Tibial nerve (tissue), 4 donors: ENCODE measurements around the gene ELOB. TPM values are rescaled to one million over a fixed set of nuclear protein-coding genes. Genes with fewer than 3 reads are reported as not detected.

Experiments
- DNase-seq, 2 donors: peaks; one replicate each; pipeline ENCODE4 v3.0.0-alpha.2; 2019; ENCODE audit warnings: low spot score in 2 of 2
- H3K27ac ChIP-seq, 4 donors: fragments of 200-600 bp; sonication (generic) in 3 of 4; one replicate each; pipeline ENCODE4 v1.5.1; 2017 to 2019; ENCODE audit warnings: mild to moderate bottlenecking in 1 of 4
- H3K27me3 ChIP-seq, 2 donors: fragments of 200-600 bp; sonication (generic) in 1 of 2; one replicate each; pipeline versions ENCODE4 v1.5.1 to v1.6.0; 2017 to 2019
- H3K36me3 ChIP-seq, 3 donors: fragments of 200-600 bp; sonication (generic); one replicate each; pipeline ENCODE4 v1.5.1; 2018 to 2019
- H3K4me1 ChIP-seq, 4 donors: fragments of 200-600 bp; sonication (generic) in 3 of 4; one replicate each; pipeline ENCODE4 v1.5.1; 2017 to 2019
- H3K4me3 ChIP-seq, 4 donors: fragments of 200-600 bp; sonication (generic) in 3 of 4; one replicate each; pipeline ENCODE4 v1.5.1; 2017 to 2019; ENCODE audit warnings: mild to moderate bottlenecking in 1 of 4, moderate library complexity in 1 of 4
- H3K9me3 ChIP-seq, 4 donors: fragments of 200-600 bp; sonication (generic) in 3 of 4; one replicate each; pipeline ENCODE4 v1.5.1; 2017 to 2019
- CTCF ChIP-seq, 5 experiments: fragments of 200-600 bp in 3 of 5; fragments of 450-650 bp in 2 of 5; sonication (generic) in 3 of 5; IDR thresholded peaks; one replicate each; pipeline ENCODE4 v1.5.1; 2016 to 2019; ENCODE audit warnings: antibody characterized with exemption in 5 of 5, mild to moderate bottlenecking in 3 of 5, moderate library complexity in 2 of 5
- EP300 ChIP-seq, 2 donors: sonication (generic); formaldehyde crosslinking; IDR thresholded peaks; one replicate each; pipeline ENCODE4 v1.6.1; 2017; ENCODE audit warnings: antibody characterized with exemption in 2 of 2, mild to moderate bottlenecking in 1 of 2
- POLR2A ChIP-seq, 2 donors: fragments of 450-650 bp; IDR thresholded peaks; one replicate each; pipeline ENCODE4 v1.6.1; 2017; ENCODE audit warnings: antibody characterized with exemption in 2 of 2, mild to moderate bottlenecking in 2 of 2, moderate library complexity in 2 of 2
- WGBS, 2 donors: methylation state at CpG; one replicate each; pipeline ENCODE4 v1.1.5; 2018; 5-methylcytosine and 5-hydroxymethylcytosine counted together
- total RNA-seq, 4 donors: library from RNA; depleted of rRNA; stranded (reverse); fragments of >200 nt; gene quantifications; one replicate each; pipeline ENCODE4 v1.1.0, GENCODE V29; 2016

The ELOB gene
- total RNA-seq, 4 donors from 2014 or later, result 293 to 759 (median 513) TPM

GRCh38 chr16:2790631-2791030 is 13.6 kb upstream of the ELOB start:
- no peak for TF ChIP-seq CTCF (IDR thresholded peaks at IDR 0.05)
- TF ChIP-seq POLR2A (IDR thresholded peaks at IDR 0.05), result no peak
- TF ChIP-seq EP300 (IDR thresholded peaks at IDR 0.05), result no peak

GRCh38 chr16:2787961-2788360 is 10.9 kb upstream of the ELOB start:
- H3K27me3 ChIP-seq, result peaks cover 0 to 78% of the 10 kb centered on the region in 2 donors
- H3K4me1 ChIP-seq, result peaks cover 0 to 14% (median 8%) of the 10 kb centered on the region in 4 donors
- WGBS, 2 donors, result 15 to 24% methylated on average over 7 of the region's 7 CpGs
- H3K27ac ChIP-seq, result no peak overlapping the region
- DNase-seq, result no peak
- H3K36me3 ChIP-seq, result no peaks in the 10 kb centered on the region
- TF ChIP-seq CTCF (IDR thresholded peaks at IDR 0.05) (no peak), EP300 (IDR thresholded peaks at IDR 0.05) (no peak), POLR2A (IDR thresholded peaks at IDR 0.05) (no peak)
- H3K4me3 ChIP-seq, result no peak overlapping the region
- no peaks in the 10 kb centered on the region for H3K9me3 ChIP-seq

More at GRCh38 chr16:2790631-2791030, 13.6 kb upstream of the ELOB start:
- Histone ChIP-seq H3K27me3 (peaks cover 0 to 77% of the 10 kb centered on the region in 2 donors), H3K4me3 (no peak overlapping the region), H3K27ac (no peak overlapping the region), H3K36me3 (no peaks in the 10 kb centered on the region), H3K4me1 (peaks cover 0 to 5% (median 3%) of the 10 kb centered on the region in 4 donors), H3K9me3 (no peaks in the 10 kb centered on the region)
- no peak for DNase-seq
- WGBS, 2 donors, result 68 to 74% methylated on average over 5 of the region's 5 CpGs

- Histone ChIP-seq H3K9me3 (no peaks in the 10 kb centered on the region), H3K4me1 (peaks cover 0 to 14% (median 8%) of the 10 kb centered on the region in 4 donors), H3K36me3 (no peaks in the 10 kb centered on the region), H3K27me3 (peaks cover 0 to 72% of the 10 kb centered on the region in 2 donors), H3K4me3 (no peak within 1 kb of the TSS), H3K27ac (no peak within 1 kb of the TSS)
- TF ChIP-seq EP300 (IDR thresholded peaks at IDR 0.05), result no peak
- no peak for TF ChIP-seq POLR2A (IDR thresholded peaks at IDR 0.05)
- TF ChIP-seq CTCF (IDR thresholded peaks at IDR 0.05), result no peak
- WGBS, 2 donors, result 13 to 14% methylated on average over 10 of the region's 10 CpGs
- no peak for DNase-seq
These were observed 10.3 kb upstream of the ELOB start, which contains the start of gene PRSS33 for GRCh38 chr16:2787406-2787805. Gene PRSS33 (minus strand): TSS chr16:2787560. CDS start chr16:2786547, 1,013 bp downstream.

- Histone ChIP-seq H3K36me3 (no peaks in the 10 kb centered on the region), H3K4me3 (no peak overlapping the region), H3K27me3 (peaks cover 0 to 66% of the 10 kb centered on the region in 2 donors), H3K27ac (no peak overlapping the region), H3K4me1 (peaks cover 0 to 14% (median 8%) of the 10 kb centered on the region in 4 donors), H3K9me3 (no peaks in the 10 kb centered on the region)
- TF ChIP-seq POLR2A (IDR thresholded peaks at IDR 0.05) (no peak), EP300 (IDR thresholded peaks at IDR 0.05) (no peak), CTCF (IDR thresholded peaks at IDR 0.05) (no peak)
- 47 to 51% methylated on average over 3 of the region's 3 CpGs for WGBS, 2 donors
- DNase-seq, result no peak
These were observed 9.7 kb upstream of the ELOB start for GRCh38 chr16:2786826-2787151.

- TF ChIP-seq POLR2A (IDR thresholded peaks at IDR 0.05) (no peak), CTCF (IDR thresholded peaks at IDR 0.05) (no peak), EP300 (IDR thresholded peaks at IDR 0.05) (no peak)
- H3K4me1 ChIP-seq, result peaks cover 0 to 14% (median 8%) of the 10 kb centered on the region in 4 donors
- H3K36me3 ChIP-seq, result no peaks in the 10 kb centered on the region
- H3K27ac ChIP-seq, result no peak overlapping the region
- H3K27me3 ChIP-seq, result peaks cover 0 to 61% of the 10 kb centered on the region in 2 donors
- H3K9me3 ChIP-seq, result no peaks in the 10 kb centered on the region
- WGBS, 2 donors, result 63 to 69% methylated on average over 15 of the region's 15 CpGs
- no peak for DNase-seq
- H3K4me3 ChIP-seq, result no peak overlapping the region
These were observed 9.2 kb upstream of the ELOB start for GRCh38 chr16:2786061-2786825.
